DOHH2 (cell line): ENCODE data around the gene SLC47A2.

ENCODE experiments used
- EZH2phosphoT487 ChIP-seq: fragments of 200-600 bp; sonication (generic); IDR thresholded peaks from 2 replicates; pipeline ENCODE4 v1.6.1; 2017; ENCODE audit warnings: borderline replicate concordance, mild to moderate bottlenecking, antibody characterized with exemption, low read length, moderate library complexity, mixed read lengths
- TF ChIP-seq, protein P1 (sequence below): fragments of 200-600 bp; sonication (generic); IDR thresholded peaks from one replicate; pipeline ENCODE4 v1.5.1; 2014; ENCODE audit warnings: antibody characterized with exemption, mild to moderate bottlenecking, low read depth, low read length; ENCODE audit not compliant: poor library complexity, severe bottlenecking

DNA sequence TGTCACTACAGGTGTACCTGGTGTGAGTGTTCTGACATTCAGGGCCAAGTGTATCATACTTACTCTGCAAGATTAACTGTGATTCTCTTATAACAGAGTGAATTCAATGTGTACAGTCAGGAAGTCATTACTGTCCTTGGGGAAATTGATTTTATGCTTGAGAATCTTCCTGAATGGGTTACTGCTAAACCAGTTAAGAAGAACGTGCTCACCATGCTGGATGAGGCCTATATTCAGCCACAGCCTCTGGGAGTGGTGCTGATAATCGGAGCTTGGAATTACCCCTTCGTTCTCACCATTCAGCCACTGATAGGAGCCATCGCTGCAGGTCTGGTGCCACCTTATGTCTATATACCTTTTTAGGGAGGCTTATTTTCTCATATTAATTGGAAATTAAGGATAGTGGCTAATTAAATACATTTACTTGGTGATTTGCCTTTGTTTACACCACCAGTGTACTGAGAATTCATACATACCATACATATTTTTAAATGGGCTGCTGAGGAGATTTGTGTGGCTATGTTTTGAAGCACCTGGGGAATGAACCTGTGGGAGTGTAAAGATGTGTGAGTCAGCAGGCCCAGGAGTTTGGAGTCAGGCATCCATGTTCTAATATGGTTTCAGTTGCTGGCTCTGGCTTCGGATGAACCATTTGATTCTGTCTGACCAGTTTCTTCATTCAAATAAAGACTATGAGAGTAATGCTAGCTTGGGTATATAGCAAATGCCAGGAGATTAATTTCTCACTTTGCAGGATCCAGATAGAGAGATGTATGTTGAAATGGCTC is 64.7 kb downstream of the SLC47A2 start:
- TF ChIP-seq, protein P1, sequence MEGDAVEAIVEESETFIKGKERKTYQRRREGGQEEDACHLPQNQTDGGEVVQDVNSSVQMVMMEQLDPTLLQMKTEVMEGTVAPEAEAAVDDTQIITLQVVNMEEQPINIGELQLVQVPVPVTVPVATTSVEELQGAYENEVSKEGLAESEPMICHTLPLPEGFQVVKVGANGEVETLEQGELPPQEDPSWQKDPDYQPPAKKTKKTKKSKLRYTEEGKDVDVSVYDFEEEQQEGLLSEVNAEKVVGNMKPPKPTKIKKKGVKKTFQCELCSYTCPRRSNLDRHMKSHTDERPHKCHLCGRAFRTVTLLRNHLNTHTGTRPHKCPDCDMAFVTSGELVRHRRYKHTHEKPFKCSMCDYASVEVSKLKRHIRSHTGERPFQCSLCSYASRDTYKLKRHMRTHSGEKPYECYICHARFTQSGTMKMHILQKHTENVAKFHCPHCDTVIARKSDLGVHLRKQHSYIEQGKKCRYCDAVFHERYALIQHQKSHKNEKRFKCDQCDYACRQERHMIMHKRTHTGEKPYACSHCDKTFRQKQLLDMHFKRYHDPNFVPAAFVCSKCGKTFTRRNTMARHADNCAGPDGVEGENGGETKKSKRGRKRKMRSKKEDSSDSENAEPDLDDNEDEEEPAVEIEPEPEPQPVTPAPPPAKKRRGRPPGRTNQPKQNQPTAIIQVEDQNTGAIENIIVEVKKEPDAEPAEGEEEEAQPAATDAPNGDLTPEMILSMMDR = no peak
- no peak for TF ChIP-seq EZH2phosphoT487
